ENCODE measurements around the gene DNM1.

Gene DNM1

GRCh38 chr9:128280084-128280622 lies 77.0 kb downstream of the DNM1 start:
- no peak for DNase-seq

GRCh38 chr9:128282500-128282899 lies 79.3 kb downstream of the DNM1 start:
- DNase-seq = no peak

GRCh38 chr9:128285033-128285784 lies 82.0 kb downstream of the DNM1 start:
- DNase-seq = no peak

GRCh38 chr9:128286440-128286839 lies 83.3 kb downstream of the DNM1 start:
- DNase-seq = no peak

- DNase-seq = no peak
Measured at GRCh38 chr9:128288273-128289004, 85.3 kb downstream of the DNM1 start.

- DNase-seq = no peak
Measured at GRCh38 chr9:128292009-128292408, 88.8 kb downstream of the DNM1 start.

GRCh38 chr9:128293091-128293490 lies 89.9 kb downstream of the DNM1 start:
- DNase-seq = no peak

- no peak for DNase-seq
Measured at GRCh38 chr9:128294142-128294541, 91.0 kb downstream of the DNM1 start.

GRCh38 chr9:128296340-128297220 lies 93.4 kb downstream of the DNM1 start:
- DNase-seq = no peak

- no peak for DNase-seq
Measured at GRCh38 chr9:128297221-128297773, 94.1 kb downstream of the DNM1 start.

- no peak for DNase-seq
Measured at GRCh38 chr9:128298535-128299482, 95.6 kb downstream of the DNM1 start.

- no peak for DNase-seq
Measured at GRCh38 chr9:128304136-128304970, 101.2 kb downstream of the DNM1 start.
